Stimulated activated CD4-positive, alpha-beta T cell treated with anti-CD3 and anti-CD28 coated beads, Interleukin-4, amount 100 ng/mL, for 4 hours (primary cell): ENCODE data around the gene TNFRSF19.

Source experiments
- DNase-seq, 2 experiments: peaks; one replicate each; pipeline ENCODE4 v3.0.0-alpha.2; 2020

Gene TNFRSF19

DNA sequence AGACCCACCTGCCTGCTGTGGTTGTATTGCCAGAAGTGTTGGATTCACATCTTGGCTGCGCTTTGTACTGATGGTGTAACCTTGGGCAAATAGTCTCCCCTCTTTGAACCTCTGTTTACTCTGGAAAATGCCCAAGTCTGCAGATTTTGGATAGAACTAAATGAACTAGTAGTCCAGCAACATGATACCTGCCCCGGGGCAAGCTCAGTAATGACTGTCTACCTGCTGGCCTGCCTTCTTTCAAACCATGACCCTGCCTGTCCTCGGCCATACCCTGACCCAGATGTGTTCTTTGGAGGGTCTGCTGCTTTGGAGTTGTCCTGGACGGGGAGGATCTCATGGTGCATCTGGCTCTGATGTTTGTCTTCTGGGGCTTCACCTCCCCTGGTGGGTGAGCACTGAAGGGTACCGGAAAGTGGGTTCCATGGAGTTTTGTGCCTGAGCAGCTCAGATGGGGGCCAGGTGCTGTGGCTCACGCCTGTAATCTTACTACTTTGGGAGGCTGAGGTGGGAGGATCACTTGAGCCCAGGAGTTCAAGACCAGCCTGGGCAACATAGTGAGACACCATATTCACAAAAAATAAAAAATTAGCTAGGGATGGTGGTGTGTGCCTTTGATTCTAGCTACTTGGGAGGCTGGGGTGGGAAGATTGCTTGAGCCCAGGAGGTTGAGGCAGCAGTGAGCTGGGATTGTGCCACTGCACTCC is 59.5 kb downstream of the TNFRSF19 start:
- DNase-seq = no peak

DNA sequence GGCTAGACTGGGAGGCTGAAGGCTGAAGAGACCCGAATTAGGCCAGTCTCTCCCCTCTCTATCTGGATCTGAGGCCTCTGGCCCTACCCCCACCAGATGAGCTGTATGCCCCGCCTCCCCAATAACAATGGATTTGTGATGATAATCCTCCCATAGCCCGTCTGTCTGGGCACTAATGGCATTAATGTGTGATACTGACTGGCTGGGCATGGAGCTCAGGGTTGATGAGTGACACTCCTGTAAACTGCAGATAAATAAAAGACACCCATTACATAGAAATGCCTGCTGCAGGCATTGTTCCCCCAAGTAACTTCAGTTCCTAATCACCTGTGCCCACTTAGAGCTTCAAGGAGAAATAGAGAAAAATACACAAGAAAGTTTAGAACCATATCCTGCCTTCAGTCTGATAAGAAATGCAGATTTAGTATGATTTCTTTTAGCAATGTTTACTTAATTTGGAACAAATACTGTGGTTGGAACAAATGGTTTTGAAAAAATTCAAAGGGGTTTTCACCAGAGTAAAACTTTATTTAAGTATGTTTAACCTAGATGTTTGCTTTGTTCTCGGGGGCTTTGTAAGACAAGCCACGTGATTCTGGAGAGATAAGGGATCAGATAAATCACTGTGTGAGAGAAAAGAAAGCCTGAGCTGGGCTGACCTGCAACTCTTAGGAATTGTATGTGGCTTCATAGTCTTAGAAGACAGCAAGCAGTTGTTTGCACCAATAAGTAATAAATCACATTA is 60.3 kb downstream of the TNFRSF19 start:
- no peak for DNase-seq

DNA sequence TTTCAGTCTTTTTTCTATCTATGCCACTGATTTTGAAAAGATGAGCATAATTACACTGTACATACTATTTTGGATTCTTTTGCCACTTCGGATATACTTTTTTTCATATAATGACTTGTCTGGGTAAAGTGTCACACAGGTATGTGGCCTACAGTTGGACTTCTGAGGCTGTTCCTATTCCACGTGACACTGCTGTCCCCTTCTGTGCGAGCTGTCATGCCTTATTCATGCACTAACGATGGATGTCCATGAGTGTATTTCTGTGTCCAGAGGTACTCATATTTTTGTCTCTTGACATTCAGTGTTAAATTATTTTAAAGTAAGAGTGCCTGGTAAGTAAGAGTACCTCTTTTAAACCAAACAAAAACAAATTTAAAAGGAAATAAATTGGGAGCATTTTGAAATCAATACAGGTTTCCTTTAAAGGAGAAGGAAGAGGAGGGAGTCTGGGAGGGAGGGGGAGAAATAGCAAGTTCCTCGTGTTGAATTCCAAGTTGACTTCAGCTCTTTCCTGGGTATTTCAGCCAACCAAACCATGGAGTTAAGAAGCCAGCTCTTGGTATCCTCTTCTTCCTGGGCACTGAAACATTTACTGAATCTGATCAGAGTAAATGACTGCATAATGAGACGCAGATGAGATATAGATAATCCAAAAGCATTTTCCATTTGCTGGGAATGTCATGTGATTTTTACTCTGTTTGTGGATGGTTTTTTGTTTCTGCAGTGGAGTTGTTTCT is 61.3 kb downstream of the TNFRSF19 start:
- DNase-seq = no peak

DNA sequence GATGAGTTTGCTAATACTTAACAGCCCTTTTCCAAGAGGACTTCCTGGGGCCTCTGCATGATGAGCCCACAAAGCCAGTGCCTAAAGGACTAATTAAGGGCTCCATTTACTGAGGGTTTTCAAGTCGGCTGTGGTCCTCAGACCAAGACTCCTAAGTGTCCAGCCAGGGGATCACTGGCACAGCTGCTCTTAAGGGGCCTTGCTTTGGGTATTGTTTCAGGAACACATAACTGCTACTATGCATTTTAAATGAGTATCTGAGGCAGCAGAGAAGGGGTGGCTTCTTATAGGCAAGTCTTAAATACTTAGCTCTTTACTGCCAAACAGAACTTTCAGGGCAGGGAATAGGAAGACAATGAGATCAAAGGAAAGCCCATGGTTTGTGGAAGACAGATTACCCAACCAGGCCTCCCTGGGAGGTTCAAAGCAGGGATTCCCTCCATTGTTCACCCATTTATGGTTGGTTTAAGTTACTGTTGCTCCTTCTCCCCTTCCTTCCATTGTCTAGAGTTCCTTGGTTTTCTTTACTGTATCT is 61.9 kb downstream of the TNFRSF19 start:
- no peak for DNase-seq

DNA sequence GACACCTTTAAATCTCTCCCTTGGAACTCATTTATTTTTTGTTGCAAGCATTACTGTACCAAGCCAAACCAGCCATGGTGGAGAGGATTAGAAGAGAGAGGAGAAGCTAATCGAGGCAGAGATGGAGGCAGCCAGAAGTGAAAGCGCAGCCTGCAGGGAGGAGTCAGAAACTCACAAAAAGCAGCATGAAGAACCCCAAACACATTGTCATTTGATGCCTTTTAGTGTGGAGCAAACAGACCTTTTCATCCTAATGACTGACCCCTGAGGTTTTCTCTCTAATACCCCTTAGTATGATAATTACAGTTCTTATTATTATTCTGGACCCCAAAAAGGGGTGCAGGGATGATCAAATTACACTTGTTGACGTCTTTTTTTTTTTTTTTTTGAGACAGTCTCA is 62.5 kb downstream of the TNFRSF19 start:
- no peak for DNase-seq

DNA sequence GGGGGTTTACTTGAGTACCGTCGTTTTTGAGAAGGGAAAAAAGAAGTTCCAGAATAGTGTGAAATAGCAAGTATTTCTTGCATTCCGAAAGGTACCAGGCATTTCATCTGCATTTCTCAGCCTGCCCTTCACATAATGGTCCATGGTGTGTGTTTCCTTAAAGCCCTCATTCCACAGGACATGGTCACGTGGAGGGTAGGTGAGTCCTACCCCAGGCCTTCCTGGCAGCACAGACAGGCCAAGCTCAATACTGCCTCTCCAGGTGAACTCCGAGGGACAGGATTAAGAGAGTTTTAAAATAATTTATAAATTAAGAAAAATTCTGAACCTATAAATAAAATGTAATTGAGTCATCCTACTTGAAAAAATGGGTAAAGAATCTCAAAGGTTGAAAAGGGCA is 64.7 kb downstream of the TNFRSF19 start:
- no peak for DNase-seq

DNA sequence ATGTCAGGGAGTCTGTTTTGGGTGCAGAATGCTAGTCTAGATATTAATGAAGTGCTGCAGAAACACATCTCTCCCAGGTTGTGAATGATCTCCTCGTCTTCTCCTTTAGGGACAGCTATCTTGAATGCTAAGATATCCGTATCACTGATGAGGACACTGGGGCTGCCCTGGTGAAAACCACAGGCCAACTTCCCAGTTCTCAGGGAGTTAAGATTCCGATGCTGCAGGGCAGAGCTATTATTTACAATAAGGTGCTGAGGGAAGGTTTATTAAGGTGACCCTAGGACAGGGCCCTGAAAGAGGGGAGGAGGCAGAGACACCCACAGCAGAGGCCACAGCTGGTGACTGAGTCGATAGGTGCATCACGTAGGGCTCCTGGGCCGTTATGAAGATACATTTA is 66.1 kb downstream of the TNFRSF19 start:
- no peak for DNase-seq

DNA sequence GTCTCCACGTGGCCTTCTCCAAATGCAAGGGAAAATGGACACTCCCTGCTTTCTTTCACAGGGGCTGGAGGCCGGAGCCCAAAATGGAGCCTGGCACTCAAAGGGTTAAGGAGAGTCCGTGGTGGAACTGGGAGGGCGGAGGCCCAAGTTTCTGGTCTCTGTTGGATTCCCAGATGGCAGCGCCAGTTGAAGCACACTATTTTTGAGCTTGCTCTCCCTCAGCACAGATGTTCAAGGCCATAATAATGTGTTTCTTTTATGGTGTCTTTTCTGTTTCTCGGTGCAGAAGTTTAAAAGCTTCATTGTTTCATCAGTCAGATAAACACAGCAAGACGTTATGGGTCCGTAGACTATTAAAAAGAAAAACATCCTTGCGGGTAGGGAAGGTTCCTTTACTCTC is 67.6 kb downstream of the TNFRSF19 start:
- no peak for DNase-seq

DNA sequence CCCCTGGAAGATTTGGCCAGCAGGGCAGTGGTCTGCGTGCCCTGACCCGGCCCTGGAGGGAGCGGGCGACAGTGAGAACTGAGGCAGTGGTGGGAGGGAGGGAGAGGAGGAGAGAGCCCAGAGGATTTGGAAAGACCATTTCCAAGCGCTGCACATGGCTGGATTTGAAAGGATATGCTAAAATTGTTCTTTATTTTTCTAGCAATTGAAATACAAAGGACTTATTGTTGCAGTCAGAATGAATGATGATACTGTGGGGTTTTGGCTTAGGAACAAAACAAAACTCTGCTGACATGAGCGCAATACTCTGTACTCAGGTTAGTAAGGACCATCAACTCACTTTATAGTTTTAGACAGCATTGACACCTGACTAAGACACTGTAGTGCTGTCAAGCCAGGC is 69.5 kb downstream of the TNFRSF19 start:
- DNase-seq = no peak

DNA sequence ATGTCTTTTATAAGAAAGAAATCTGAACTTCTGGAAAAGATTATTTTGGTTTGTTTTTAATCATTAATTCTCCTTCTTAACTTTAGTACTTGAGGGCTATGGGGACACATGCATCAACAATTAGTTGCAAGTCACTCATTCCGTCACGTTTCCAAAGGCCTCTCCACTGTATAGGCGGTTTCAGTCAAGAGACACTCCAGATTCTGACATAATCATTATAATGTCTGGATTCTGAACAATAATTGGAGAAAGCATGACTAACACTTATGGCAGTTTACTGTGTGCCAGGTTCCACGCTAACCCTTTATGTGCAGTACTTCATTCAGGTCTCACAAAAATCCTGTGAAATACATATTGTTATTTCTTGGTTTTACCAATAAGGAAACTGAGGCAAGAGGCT is 71.9 kb downstream of the TNFRSF19 start:
- no peak for DNase-seq

DNA sequence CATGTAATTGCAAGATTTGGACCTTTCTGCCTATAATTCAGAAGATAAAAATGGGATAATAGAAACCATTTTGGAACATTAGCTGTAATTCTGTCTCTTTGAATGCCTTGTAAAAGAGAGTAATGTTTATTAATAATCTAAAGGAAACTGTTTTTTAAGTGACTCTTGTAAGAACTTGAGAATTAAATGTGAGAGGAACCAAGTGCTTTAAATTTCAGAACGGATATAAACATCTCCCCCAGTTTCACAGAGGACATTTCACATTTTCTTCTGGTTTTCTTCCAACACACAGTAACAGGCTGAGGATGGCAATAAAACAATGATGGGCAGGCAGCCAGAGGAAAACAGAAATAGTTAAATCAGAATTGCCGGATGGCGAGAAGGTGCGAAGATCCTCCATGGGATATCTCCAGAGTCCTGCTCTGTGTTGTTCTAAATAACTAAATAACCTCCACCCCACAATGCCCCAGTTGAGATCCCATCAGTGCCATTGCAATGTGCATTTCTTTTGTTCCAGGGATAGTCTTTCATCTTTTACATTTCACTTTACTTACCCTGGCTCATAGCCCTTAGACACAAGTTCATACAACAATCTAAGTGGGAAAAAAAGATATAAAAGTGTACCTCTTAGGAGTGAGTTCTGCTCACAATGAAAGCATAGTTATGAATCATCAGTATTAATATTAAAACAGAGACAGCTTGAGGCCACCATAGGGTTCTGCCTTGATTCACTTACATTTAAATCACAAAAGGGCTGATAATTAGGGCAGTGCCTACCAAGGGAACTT is 73.3 kb downstream of the TNFRSF19 start:
- DNase-seq = no peak

DNA sequence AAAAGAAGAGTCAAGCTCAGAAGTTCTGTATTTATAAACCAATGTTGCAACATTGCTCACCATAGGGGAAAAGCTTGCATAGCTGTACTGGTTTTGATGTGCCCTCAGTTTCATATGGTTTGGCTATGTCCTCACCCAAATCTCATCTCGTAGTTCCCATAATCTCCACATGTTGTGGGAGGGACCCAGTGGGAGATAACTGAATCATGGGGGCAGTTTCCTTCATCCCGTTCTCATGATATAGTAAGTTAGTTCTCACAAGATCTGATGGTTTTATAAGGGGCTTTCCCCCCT is 73.9 kb downstream of the TNFRSF19 start:
- no peak for DNase-seq

DNA sequence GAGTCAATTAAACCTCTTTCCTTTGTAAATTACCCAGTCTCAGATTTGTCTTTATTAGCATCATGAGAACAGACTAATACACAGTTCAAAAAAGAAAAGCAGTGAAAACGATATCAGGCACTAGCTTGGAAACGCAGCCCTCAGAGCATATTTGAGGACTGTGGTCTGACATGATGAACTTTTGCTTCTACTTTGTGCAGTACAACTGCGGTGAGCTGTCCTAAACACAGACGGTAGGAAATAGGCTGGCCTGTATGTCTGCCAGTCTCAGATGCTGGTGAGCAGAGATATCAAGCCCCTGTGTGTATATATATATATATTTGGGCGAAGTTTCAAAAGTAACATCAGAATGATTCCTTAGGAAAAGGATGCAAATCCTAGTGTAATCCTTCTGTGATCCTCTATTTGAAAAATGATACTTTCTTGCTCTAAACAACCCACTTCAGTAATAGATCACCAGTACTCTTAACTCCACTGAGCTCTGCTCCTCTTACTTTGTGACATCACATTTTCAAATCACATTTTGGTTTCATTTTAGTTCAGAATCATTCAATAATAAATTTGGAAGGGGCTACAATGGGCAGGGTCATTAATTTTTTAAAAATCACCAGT is 74.4 kb downstream of the TNFRSF19 start:
- DNase-seq = no peak

DNA sequence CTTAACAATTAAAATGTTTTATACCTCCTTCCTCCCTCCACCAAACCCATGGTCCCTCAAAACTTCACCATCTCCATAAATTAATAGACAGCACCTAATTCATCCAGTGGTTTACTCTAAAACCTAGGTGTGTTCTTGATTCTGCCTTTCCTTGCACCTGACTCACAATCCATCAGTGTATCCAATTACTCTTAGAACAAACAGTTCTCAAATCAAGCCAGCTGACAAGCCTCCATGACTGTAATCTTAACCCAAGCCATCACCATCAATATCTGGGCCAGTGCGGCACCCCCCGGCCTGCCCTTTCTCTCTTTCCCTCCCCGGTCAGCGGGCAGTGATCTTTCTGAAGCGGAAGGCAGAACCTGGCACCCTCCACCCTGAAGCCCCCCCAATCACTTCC is 75.6 kb downstream of the TNFRSF19 start:
- no peak for DNase-seq

DNA sequence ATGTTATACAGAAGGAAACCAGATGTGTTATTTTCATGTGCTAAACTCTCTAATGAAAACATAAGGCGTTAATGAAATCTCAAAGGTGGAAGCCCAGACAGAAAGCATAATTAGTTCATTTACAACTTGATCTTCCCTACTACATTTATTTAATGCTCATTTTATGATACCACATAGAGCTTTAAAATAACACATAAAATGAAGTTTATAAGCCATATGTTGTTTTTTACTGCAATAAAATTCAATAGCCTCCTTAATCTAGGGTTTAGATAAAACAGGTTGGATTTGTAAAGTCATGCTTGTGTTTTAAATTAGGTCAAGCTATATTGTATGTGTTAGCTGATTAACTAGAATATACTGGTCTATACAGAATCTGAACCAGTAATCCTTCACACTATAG is 81.2 kb downstream of the TNFRSF19 start:
- no peak for DNase-seq

DNA sequence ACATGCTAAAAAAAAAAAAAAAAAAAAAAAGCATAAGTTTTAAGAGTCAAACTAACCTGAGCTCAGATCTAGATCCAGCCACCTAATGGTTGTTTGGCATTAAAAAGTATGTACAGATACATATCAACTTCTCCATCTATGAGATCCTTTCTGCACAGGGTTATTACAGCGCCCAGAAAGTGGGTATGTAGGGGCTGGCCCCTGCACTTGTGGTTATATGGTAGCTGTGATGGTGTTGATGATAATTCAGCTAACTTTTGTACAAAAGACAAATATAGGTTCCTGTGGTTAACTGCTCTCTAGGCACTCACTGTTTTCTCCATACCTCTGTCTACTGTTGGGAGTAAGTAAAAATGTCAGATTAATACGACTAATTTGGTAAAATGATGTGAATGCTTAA is 81.7 kb downstream of the TNFRSF19 start:
- DNase-seq = no peak

DNA sequence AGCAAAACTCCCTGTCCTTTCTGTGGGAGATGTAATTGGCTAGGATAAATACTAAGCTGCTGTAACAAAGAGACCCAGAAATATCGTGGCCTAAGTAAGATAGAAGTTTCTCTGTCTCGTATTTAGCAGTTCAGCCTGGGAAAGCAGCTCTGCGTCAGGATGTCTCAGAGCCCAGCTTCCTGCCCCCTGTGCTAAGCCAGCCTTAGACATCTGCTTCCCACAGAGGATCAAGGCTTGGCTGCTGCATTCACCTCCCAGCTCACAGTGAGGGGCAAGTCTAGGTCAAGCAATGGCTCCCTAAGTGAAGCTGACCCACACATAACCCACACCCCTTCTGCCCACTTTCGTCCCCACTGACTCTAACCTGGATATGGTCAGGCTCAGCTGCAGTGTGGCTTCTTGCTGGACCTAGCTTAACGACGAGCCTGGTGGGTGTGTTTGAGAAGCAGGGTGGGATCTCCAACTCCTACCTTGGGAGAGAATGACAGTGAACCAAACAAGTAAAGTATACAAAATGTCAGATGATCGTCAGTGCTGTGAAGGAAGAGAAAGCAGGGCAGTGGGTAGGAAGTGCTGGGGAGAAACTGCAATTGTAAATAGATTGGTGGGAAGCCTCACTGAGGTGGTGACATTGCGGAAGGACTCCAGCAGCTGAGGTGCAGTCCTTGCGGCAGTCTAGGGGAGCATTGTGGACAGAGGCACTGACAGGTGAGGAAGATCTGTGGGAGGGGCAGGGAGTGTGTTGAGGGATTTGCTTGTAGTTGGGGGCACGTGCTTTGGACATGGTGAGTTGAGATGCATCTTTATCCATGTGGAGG is 82.9 kb downstream of the TNFRSF19 start:
- no peak for DNase-seq

DNA sequence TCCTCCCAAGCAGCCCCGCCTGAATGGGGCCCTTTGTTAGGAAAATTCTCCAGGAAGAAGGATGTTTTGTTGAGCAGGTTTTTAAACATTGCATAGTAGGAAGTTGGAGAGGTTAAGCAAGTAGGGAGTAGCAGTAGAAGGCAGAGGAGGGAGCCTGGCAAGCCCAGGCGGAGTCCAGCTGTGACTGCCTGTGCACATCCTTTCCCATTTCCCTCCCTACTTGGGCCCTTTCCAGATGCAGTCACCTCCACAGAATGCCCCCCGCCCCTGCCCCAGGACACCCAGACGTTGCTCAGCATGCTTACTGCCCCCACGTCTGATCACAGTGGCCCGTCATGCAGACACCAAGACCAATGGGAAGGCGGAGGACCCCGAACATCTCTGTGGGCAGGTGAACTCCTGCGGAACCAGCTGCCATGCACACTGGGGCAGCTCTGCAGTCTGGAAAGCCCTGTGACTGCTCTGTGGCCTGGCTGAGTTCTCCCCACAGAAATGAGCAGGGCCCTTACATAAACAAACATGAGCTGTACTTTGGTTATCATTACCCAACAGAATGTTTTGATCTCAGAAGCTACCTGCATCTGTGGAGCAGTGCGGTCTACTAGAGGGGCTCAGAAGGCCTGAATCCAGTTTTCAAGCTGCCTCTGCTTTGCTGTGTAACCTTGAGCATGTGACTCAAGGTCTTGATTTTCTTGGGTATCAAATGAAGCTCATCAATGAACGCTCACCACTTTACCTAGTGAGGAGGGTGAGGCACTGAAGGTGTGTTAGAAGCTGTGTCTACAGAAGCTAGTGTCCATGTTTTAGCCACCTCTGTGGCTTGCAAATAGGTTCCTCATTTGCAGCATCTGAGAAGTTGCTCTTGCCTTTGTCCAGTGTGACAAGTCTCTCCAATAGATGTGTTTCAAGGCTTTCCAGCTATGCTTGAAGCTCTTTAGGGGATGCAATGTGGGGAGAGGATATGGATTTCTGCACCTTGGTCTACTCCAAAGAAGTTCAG is 84.2 kb downstream of the TNFRSF19 start:
- DNase-seq = no peak

DNA sequence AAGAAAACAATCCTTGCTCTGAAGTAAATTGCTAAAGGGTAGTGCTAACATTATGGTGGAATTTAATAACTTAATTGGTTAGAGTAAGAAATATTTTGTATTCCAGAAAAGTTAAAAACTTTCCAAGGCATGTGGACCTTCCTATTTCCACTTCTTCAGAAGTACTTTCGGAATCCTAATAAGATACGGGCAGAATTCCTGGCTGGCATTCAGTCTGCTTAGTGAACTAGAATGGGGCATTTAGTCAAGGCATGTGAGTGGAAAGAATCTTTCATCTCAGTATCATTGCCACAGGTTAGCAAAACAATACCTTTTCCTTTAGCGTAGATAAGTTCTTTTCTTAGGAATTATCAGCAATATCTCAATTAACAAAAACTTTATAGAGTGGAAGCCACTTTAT is 85.1 kb downstream of the TNFRSF19 start:
- DNase-seq = no peak

DNA sequence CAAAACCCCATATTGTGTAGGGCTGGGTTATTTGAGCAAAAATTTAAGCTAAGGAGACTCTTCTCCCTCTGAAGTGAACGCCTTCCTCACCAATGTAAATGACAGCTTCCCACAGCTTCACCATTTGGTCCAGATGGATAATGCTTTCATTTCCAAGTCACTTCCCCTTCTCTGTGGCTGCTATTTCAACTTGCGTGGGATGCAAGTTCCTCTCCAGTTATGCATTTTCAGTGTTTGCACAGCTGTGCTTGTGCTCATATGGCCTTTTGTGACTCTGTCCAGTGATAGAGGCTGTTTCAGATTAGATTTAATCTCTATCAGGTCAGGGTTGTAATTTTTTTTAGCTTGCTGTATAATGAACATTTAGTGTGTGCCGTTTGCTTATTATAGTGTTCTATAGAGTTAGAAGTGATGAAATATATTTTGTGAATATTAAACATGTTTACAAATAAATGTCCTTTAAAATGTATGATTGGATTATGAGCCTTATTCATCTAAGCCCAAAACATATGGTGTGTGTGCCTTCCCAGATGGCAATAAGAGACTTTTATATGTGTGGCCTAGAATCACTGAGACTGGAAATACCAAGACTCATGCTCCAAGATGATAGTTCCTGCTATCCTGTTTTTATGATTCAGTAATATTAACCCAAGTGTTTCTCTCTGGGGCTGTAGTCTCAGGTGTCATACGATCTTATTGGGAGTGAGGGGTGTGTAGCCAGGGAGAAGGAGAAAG is 86.6 kb downstream of the TNFRSF19 start:
- DNase-seq = no peak
